HCT116 (cell line): ENCODE measurements around the gene LRRC74B.

Experiments used
- ATF3 ChIP-seq: IDR thresholded peaks from 2 replicates; pipeline ENCODE4 v1.6.1; 2012
- CTCF ChIP-seq, 3 experiments: fragments of 200-600 bp in 1 of 3; sonication (generic) in 1 of 3; IDR thresholded peaks in 2 of 3; conservative IDR thresholded peaks in 1 of 3; 2 replicates each; pipeline ENCODE4 v1.5.1; 2012 to 2017; ENCODE audit warnings: low read depth in 2 of 3, low read length in 2 of 3, antibody characterized with exemption in 1 of 3, borderline replicate concordance in 1 of 3, control low read depth in 1 of 3, mild to moderate bottlenecking in 1 of 3, mixed read lengths in 1 of 3, mixed run types in 1 of 3, moderate library complexity in 1 of 3; ENCODE audit not compliant: insufficient read depth in 1 of 3
- EGR1 ChIP-seq: IDR thresholded peaks from 2 replicates; pipeline ENCODE4 v1.6.1; 2012; ENCODE audit warnings: low read depth
- ELF1 ChIP-seq: IDR thresholded peaks from 2 replicates; pipeline ENCODE4 v1.6.1; 2012; ENCODE audit warnings: low read depth, borderline replicate concordance
- EZH2 ChIP-seq: fragments of 200-600 bp; sonication (generic); IDR thresholded peaks from 2 replicates; pipeline ENCODE4 v1.6.1; 2017; ENCODE audit warnings: antibody characterized with exemption, mixed run types
- EZH2phosphoT487 ChIP-seq: fragments of 200-600 bp; IDR thresholded peaks from 2 replicates; pipeline ENCODE4 v1.6.1; 2018; ENCODE audit warnings: antibody characterized with exemption, borderline replicate concordance
- JUND ChIP-seq: IDR thresholded peaks from 2 replicates; pipeline ENCODE4 v1.6.1; 2012
- POLR2A ChIP-seq: IDR thresholded peaks from 2 replicates; pipeline ENCODE4 v1.7.0; 2011; ENCODE audit warnings: borderline replicate concordance; ENCODE audit not compliant: insufficient read depth, insufficient read length; ENCODE audit errors: extremely low read depth
- POLR2AphosphoS5 ChIP-seq: IDR thresholded peaks from 2 replicates; pipeline ENCODE4 v1.6.1; 2011; ENCODE audit warnings: mild to moderate bottlenecking, low read depth, low read length, moderate library complexity
- REST ChIP-seq: IDR thresholded peaks from 2 replicates; pipeline ENCODE4 v1.6.1; 2012; ENCODE audit warnings: low read depth
- SIN3A ChIP-seq: IDR thresholded peaks from 2 replicates; pipeline ENCODE4 v1.6.1; 2012; ENCODE audit warnings: low read depth
- SP1 ChIP-seq: IDR thresholded peaks from 2 replicates; pipeline ENCODE4 v1.6.1; 2012; ENCODE audit warnings: low read depth
- ZBTB33 ChIP-seq: IDR thresholded peaks from 2 replicates; pipeline ENCODE4 v1.6.1; 2011; ENCODE audit warnings: mild to moderate bottlenecking, low read length, moderate library complexity; ENCODE audit not compliant: insufficient replicate concordance; ENCODE audit errors: extremely low read depth
- ZNF274 ChIP-seq: fragments of 200-500 bp; sonication (Bioruptor generic); IDR thresholded peaks from 2 replicates; pipeline ENCODE4 v1.6.1; 2014; ENCODE audit warnings: mild to moderate bottlenecking, low read depth, low read length, inconsistent platforms

- no peak for TF ChIP-seq SIN3A
- TF ChIP-seq POLR2A = no peak
- TF ChIP-seq ATF3 = no peak
- TF ChIP-seq CTCF (IDR thresholded peaks at IDR 0.05 in 2 of 3, conservative IDR thresholded peaks at IDR 0.05 in 1 of 3; ENCODE audit: borderline replicate concordance in 1 of 3, insufficient read depth in 1 of 3, low read depth in 2 of 3, low read length in 2 of 3) = no peak
- no peak for TF ChIP-seq POLR2AphosphoS5
- no peak for TF ChIP-seq REST
- TF ChIP-seq JUND = no peak
- no peak for TF ChIP-seq EZH2
- TF ChIP-seq EZH2phosphoT487 = no peak
- no peak for TF ChIP-seq ZBTB33
- no peak for TF ChIP-seq EGR1
- no peak for TF ChIP-seq SP1
- TF ChIP-seq ELF1 = no peak
- TF ChIP-seq ZNF274 = no peak
Observed at GRCh38 chr22:21094911-21095772, 49.4 kb downstream of the LRRC74B start.
